LNCaP clone FGC (cell line): Measurements from ENCODE around the gene GNAQ.

ENCODE experiments used
- DNase-seq: peaks from one replicate; pipeline ENCODE4 v3.0.0-alpha.2; 2011; ENCODE audit warnings: low read depth
- H3K4me3 ChIP-seq: 2 replicates; pipeline ENCODE4 v1.5.1; 2011; ENCODE audit warnings: mild to moderate bottlenecking, low read depth, low read length, control low read depth
- CTCF ChIP-seq: IDR thresholded peaks from 2 replicates; pipeline ENCODE4 v1.5.1; 2012; ENCODE audit warnings: mild to moderate bottlenecking; ENCODE audit not compliant: control insufficient read depth, insufficient read depth; ENCODE audit errors: extremely low read depth

Gene GNAQ

GRCh38 chr9:77853716-77854115 is 177.9 kb downstream of the GNAQ start:
- TF ChIP-seq CTCF: no peak
- no peak for DNase-seq
- no peak overlapping the region for H3K4me3 ChIP-seq

GRCh38 chr9:77851882-77852595 is 179.6 kb downstream of the GNAQ start:
- TF ChIP-seq CTCF: no peak
- peak; percentile 46 for DNase-seq
- no peak overlapping the region for H3K4me3 ChIP-seq

DNA sequence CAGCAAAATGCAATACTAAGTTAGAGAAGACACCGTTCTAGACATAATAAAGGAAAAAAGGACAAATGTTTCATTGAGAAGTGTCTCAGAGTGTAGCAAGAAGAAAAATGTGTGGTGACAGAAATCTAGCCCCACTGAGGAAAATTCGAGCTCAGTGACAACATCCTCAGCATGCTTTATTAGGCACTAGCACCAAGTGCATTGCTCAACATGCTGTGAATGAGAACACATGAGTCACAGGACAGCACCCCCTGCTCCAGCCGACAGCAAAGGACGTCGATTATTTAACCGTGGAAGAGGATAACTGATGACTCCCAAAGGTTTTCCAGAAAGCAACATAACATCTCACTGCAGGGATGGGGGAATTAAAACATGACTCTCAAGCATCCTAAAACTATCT is 182.7 kb downstream of the GNAQ start:
- no peak overlapping the region for H3K4me3 ChIP-seq
- DNase-seq: no peak
- TF ChIP-seq CTCF: no peak

- no peak for DNase-seq
- no peak overlapping the region for H3K4me3 ChIP-seq
- TF ChIP-seq CTCF: no peak
These were observed 183.2 kb downstream of the GNAQ start for GRCh38 chr9:77848404-77848803.

DNA sequence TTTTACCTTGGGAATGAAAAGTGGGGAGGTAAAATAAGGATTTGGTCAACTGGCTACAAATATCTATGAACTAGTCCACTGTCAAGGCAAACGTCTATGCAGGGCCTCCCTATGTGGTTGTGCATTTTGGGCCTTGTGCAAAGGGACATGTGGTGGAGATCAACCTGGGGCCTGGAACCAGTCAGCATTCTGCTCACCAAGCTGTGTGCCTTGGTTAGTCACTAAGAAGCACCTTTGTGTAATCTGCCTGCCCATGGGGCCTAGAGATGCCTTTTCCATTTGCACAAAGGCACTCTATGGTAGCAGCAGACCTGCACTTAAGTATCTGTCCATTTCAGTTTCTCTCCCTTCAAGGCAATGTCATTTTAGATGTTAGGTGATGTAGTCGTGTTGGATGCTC is 184.0 kb downstream of the GNAQ start:
- no peak for DNase-seq
- H3K4me3 ChIP-seq: no peak overlapping the region
- TF ChIP-seq CTCF: no peak

DNA sequence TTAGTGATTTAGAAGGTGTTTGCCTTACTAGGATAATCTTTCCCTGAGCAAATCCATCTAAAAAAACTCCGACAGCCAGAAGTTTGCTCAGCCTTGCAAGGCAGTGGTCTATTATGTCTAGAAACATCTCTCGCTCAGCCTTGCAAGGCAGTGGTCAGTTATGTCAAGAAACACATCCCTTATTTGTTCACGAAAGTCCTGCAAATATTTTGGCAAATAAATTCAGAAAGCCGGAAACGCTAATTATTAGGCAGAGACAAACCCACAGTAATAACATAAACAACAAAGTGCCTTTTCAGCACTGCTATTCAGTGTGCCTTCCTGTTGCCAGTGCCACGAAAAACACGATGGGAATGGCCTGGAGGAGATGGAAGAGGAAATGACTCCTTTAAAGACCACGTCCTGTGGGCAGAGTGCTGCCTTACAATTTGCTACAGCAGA is 184.5 kb downstream of the GNAQ start:
- no peak for TF ChIP-seq CTCF
- no peak overlapping the region for H3K4me3 ChIP-seq
- no peak for DNase-seq

GRCh38 chr9:77844415-77844814 is 187.2 kb downstream of the GNAQ start:
- no peak overlapping the region for H3K4me3 ChIP-seq
- no peak for DNase-seq
- no peak for TF ChIP-seq CTCF
